Body of pancreas (tissue), 4 donors: Measurements from ENCODE around the gene DHX57.

Source experiments
- POLR2A ChIP-seq, 3 donors: fragments of 450-650 bp; IDR thresholded peaks; one replicate each; pipeline ENCODE4 v1.6.1; 2016; ENCODE audit warnings: antibody characterized with exemption in 3 of 3, mild to moderate bottlenecking in 2 of 3
- TF ChIP-seq, protein P1 (sequence below), 7 experiments: fragments of 450-650 bp in 4 of 7; fragments of 200-600 bp in 3 of 7; sonication (generic) in 3 of 7; IDR thresholded peaks; one replicate each; pipeline ENCODE4 v1.5.1; 2016 to 2019; ENCODE audit warnings: antibody characterized with exemption in 7 of 7

DNA sequence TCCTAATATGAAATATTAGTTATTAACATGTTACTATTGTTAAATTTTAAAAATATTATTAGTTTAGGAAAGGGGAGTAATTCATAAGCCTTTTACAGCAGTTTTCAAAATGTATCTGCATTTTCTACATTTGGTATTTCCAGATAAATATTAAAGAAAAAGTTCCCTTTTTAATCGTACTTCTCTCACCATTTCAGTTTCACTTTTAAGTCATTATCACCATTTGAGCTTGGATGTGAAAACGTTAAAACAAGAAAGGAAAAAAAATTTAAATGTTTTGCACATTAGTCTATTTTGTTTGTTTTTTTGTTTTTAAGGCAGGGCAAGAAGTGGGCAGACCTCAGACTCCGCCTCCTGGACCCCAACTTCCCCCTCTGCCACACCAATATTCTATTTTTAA lies 121.2 kb downstream of the DHX57 start:
- no peak for TF ChIP-seq POLR2A (IDR thresholded peaks at IDR 0.05)
- TF ChIP-seq, protein P1, sequence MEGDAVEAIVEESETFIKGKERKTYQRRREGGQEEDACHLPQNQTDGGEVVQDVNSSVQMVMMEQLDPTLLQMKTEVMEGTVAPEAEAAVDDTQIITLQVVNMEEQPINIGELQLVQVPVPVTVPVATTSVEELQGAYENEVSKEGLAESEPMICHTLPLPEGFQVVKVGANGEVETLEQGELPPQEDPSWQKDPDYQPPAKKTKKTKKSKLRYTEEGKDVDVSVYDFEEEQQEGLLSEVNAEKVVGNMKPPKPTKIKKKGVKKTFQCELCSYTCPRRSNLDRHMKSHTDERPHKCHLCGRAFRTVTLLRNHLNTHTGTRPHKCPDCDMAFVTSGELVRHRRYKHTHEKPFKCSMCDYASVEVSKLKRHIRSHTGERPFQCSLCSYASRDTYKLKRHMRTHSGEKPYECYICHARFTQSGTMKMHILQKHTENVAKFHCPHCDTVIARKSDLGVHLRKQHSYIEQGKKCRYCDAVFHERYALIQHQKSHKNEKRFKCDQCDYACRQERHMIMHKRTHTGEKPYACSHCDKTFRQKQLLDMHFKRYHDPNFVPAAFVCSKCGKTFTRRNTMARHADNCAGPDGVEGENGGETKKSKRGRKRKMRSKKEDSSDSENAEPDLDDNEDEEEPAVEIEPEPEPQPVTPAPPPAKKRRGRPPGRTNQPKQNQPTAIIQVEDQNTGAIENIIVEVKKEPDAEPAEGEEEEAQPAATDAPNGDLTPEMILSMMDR (IDR thresholded peaks at IDR 0.05), result no peak
